ENCODE data around the gene SLC35C1.
"Not testable (repeated sequence)": the region's sequence is repeated elsewhere in the genome, so short reads cannot be mapped to it uniquely, and the experiment has no call there.

SLC35C1 gene

GRCh38 chr11:45791524-45791923, 13.4 kb upstream of the SLC35C1 start:
- DNase-seq = no peak

GRCh38 chr11:45794169-45794568, 10.8 kb upstream of the SLC35C1 start:
- peak; percentile 63 for DNase-seq

- no peak for DNase-seq
Observed at GRCh38 chr11:45795379-45795778, 9.6 kb upstream of the SLC35C1 start.

- DNase-seq = no peak
Observed at GRCh38 chr11:45796461-45796861, 8.5 kb upstream of the SLC35C1 start.

- no peak for DNase-seq
Observed at GRCh38 chr11:45798793-45799441, 6.0 kb upstream of the SLC35C1 start.

- DNase-seq = no peak
Observed at GRCh38 chr11:45799562-45799961, 5.4 kb upstream of the SLC35C1 start.

- no peak for DNase-seq
Observed at GRCh38 chr11:45800261-45800660, 4.7 kb upstream of the SLC35C1 start.

GRCh38 chr11:45801723-45802315, 3.1 kb upstream of the SLC35C1 start:
- no peak for DNase-seq

- no peak for DNase-seq
Observed at GRCh38 chr11:45802531-45803317, 2.2 kb upstream of the SLC35C1 start.

- peak; percentile 80 for DNase-seq
Observed at GRCh38 chr11:45803971-45804760, 783 bp upstream of the SLC35C1 start.

GRCh38 chr11:45805305-45806071, 539 bp downstream of the SLC35C1 start:
- peak; percentile 38 for DNase-seq

GRCh38 chr11:45806072-45806933, 1.4 kb downstream of the SLC35C1 start:
- DNase-seq = no peak

GRCh38 chr11:45806937-45807791, 2.2 kb downstream of the SLC35C1 start:
- DNase-seq = no peak

- no peak for DNase-seq
Observed at GRCh38 chr11:45807792-45808238, 2.9 kb downstream of the SLC35C1 start.

- not testable (repeated sequence) for DNase-seq
Observed at GRCh38 chr11:45808427-45808826, 3.5 kb downstream of the SLC35C1 start.

- DNase-seq = no peak
Observed at GRCh38 chr11:45809456-45810395, 4.8 kb downstream of the SLC35C1 start.

GRCh38 chr11:45810431-45811108, 5.6 kb downstream of the SLC35C1 start:
- DNase-seq = no peak

GRCh38 chr11:45811109-45811435, 6.1 kb downstream of the SLC35C1 start:
- DNase-seq = no peak

Measured in NCI-H345 (cell line).